ENCODE measurements around the gene MEI1. TPM values are rescaled to one million over a fixed set of nuclear protein-coding genes. Genes with fewer than 3 reads are reported as not detected.

Gene MEI1
- polyA plus RNA-seq, 1 donor: 4.6 TPM

DNA sequence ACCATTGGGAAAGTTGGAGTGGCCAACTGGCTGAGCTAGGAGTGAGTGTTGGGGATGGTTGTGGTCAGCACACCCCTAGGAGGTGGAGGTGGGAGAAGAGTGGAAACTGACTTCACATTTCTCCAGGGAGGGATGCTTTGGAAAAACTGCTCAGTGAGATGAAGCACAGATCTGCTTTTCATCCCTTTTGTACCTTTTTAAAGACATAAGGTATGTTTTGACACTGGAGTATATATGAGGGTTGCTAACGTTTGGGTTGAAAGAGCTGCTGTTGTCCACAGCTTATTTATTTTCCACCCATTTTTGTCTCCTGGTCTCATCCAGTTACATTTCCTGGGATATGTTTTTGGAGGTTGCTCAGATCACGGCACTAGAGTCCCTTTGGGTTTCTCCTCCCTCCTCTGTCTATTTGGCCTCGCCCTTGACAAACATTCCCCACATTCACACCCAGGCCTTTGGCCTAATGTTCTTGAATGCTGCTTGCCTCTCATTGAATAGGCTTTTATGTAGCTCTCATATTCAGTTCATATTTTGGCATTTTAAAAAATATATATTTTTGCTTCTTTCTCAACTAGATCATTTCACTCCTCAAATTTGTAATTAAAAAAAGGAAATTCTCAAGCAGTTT, 141.9 kb downstream of the MEI1 start:
- no peak for DNase-seq

DNA sequence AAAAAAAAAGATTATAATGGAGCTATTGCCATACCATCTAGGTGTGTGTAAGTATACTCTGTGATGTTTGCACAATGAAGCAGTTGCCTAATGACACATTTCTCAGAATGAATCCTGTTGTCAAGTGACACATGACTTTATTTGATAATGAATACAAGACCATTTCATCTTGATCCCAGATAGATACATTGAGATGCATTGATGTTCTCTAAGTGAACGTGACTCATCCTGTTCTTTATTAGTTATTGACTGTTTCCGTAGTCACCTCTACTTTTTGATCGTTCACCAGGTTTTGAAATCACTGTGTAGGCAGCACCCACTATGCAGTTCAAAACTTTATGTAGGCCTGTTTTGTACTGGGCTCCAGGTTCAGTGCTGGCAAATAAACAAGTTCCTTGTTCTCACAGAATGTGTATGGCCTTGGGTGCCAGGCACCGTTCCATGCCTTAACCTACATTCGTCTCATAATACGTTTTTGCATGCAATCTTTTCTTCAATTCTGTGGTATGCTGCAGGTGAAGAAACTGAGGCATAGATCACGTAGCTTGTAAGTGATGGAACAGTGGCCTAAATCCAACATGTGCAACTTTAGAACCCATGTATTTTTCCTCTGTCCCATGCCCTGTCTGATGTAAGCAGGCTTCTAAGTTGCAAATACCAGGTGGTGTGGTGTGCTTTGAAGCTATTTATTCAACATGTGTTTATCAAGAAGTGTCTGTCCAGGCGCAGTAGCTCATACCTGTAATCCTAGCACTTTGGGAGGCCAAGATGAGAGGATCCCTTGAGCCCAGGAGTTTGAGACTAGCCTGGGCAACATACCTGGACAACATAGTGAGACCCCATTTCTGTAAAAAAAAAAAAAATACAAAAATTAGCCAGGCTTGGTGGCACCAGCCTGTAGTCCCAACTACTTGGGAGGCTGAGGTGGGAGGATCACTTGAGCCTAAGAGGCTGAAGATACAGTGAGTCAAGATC, 144.0 kb downstream of the MEI1 start:
- no peak for DNase-seq

DNA sequence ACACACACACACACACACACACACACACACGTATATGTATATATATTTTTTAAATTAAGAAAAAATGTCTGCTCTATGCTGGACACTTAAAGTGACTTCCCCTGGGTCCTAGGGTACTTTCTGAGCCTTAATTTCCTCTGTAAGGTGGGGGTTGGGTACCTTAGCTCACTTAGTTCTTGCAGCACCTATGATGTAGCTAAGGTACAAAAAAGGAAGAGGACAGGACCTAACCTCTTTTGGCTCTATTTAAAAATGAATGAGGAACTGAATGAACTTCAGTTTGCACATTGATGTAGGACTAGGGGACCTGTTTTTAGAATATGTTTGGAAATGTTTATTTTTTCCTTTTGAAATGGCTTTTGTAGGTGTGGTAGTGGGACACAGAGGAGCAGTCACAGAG, 144.7 kb downstream of the MEI1 start:
- no peak for DNase-seq

DNA sequence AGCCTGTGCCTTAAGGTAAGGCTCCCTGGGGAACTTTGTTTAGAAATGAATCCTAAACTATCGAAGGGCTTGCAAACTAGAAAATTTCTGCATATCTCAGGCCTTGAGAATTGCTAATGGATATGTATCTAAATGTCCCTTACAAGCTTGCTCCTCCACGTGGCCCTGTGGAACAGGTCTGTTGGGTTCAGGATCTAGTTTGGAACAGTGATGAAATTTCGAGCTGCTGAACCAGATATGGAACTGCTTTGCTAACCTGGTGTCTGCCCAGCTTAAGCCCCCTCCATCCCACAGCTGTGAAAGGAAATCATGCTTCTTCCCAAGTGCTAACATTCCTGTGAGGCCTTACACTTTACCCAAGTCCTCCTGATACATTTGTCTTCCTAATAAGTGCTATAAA, 145.2 kb downstream of the MEI1 start:
- no peak for DNase-seq

DNA sequence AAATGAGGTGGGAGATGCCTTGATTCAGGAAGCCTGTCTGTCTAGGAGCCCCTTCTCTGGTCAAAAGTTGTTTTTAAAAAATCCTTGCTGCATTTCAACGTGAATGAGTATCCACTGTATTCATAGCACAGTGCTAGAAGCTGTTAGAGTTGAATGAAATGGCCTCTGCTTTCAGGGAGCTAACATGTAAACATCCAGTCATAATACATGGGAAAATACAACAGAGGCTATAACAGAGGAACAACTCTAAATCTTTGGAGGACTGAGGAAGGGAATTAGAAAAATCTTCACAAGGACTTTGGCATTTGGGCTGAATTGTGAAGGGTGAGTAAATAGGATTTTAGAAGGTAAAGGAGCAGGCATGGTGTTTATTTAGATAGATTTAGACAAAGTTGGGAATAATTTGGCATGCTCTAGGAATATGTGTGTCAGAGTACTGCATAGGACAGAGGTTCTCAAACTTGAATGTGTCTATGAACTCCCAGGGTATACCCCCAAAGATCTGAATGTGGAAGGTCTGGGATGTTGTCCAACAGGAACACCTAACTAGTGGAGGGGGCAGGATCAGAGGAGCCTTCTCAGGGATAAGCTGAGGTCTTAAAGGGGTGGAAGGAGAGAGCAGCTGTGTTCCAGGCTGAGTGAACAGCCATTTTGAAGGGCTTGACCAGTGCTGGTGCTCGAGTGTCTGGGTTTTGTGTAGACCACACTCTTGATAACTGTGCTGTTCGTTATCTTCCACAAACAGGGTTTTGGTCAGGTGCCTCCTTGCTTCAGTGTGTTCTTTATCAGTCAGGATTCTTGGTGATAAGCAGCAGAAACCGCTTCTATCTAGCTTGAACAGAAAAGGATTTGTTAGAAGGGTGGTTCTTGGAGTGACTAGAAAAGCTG, 146.3 kb downstream of the MEI1 start:
- DNase-seq: no peak

DNA sequence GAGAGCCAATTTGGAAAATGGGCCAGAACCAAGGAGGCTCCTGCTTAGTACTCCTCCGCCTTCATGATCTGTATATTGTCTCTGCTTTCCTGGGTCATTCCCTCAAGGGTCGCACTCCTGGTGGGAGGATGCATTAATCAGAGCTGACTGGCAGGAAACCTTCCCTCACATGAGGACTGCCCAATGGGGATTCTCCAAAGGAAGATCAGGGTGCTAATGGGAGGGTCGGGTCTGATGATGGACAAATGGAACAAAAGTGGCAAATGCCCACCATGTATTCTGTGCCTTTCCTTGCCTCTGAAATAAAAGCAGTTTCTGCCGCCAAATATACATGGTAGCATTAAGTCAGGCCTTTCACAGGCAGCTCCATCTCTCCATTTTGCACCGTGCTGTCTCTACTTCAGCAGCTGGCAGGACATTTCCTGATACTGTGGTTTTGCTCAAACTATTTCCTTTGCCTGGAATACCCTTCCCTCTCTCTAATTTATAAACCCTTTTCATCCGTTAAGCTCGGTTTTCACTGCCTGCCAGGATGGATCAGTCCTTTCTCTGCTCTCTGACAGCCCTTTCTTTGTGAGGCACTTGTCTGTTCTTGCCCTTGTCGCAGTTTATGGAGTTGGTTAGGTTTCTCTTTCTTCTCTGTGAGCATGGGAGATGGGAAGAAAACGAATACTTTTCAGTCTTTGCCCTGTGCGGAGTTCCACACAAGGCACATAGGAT, 147.1 kb downstream of the MEI1 start:
- DNase-seq: no peak

DNA sequence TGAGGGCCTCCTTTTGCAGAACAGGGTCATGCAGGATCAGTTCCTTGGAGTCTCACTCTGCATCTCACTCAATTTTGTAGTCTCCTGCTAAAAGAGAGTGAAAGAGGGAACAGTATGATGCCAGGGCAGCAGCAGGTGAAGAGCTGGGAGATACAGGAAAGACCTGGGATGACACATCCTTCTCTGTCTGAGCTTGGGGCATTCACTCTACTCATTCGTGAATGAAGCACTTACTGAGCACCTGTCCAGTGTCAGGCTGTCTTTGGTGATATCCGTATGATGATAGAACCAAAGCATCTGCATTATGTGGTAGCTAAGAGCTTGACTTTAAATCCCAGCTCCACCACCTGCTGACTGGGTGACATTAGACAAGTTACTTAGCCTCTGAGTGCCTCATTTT, 148.0 kb downstream of the MEI1 start:
- no peak for DNase-seq

DNA sequence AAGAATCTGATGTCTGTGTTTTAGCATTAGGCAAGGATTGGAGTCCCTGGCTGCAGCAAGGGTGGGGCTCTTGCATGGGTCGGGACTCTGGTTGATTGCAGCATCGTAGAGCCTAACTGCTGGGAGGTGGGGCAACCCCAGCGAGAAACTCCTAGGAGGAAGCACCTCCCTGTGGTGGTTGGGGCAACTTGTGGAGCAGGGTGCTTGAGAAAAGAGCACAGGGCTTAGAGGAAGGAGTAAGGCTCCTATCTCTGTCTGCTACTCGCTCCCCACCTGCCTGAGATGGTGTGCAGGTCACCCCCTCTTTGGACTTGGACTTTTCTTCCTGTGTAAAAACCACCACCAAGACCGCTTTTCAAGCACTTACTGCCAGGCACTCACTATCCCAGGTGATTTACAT, 149.2 kb downstream of the MEI1 start:
- no peak for DNase-seq

Other genes starting within 250 kb of the MEI1 start
- gene PHF5A, start 230.8 kb upstream of the MEI1 start, polyA plus RNA-seq (ENCODE audit: insufficient read length): 46.5 TPM
- 121 TPM for gene ACO2, start 230.4 kb upstream of the MEI1 start, polyA plus RNA-seq (ENCODE audit: insufficient read length)
- gene POLR3H, start 155.0 kb upstream of the MEI1 start, polyA plus RNA-seq (ENCODE audit: insufficient read length): 30.5 TPM
- 4.9 TPM for gene CSDC2, start 138.5 kb upstream of the MEI1 start, polyA plus RNA-seq (ENCODE audit: insufficient read length)
- gene PMM1, start 109.7 kb upstream of the MEI1 start, polyA plus RNA-seq (ENCODE audit: insufficient read length): 49.1 TPM
- gene DESI1, start 78.5 kb upstream of the MEI1 start, polyA plus RNA-seq (ENCODE audit: insufficient read length): 31.3 TPM
- 369 TPM for gene XRCC6, start 78.2 kb upstream of the MEI1 start, polyA plus RNA-seq (ENCODE audit: insufficient read length)
- 117 TPM for gene SNU13, start 10.6 kb upstream of the MEI1 start, polyA plus RNA-seq (ENCODE audit: insufficient read length)
- 10.1 TPM for gene CCDC134, start 101.2 kb downstream of the MEI1 start, polyA plus RNA-seq (ENCODE audit: insufficient read length)
- 86.7 TPM for gene SREBF2, start 133.6 kb downstream of the MEI1 start, polyA plus RNA-seq (ENCODE audit: insufficient read length)
- gene SHISA8, start 215.6 kb downstream of the MEI1 start, polyA plus RNA-seq (ENCODE audit: insufficient read length): 0.38 TPM
- 3.8 TPM for gene TNFRSF13C, start 227.3 kb downstream of the MEI1 start, polyA plus RNA-seq (ENCODE audit: insufficient read length)
- 15.6 TPM for gene CENPM, start 247.6 kb downstream of the MEI1 start, polyA plus RNA-seq (ENCODE audit: insufficient read length)

All from left kidney (tissue), 2 donors.